D721Med (cell line): Measurements from ENCODE around the gene PALB2.
"Not testable (repeated sequence)": the region's sequence is repeated elsewhere in the genome, so short reads cannot be mapped to it uniquely, and the experiment has no call there.

Experiments used
- DNase-seq: peaks from one replicate; pipeline ENCODE4 v3.0.0; 2011; ENCODE audit warnings: low spot score; ENCODE audit not compliant: insufficient read length
- FAIRE-seq: peaks from 2 replicates; lab custom pipeline; 2011; peaks lifted over from hg19 to GRCh38; lab: Jason Lieb, UNC
- TF ChIP-seq, protein P1 (sequence below): IDR thresholded peaks from 2 replicates; pipeline ENCODE4 v1.5.1; 2012; ENCODE audit warnings: mild to moderate bottlenecking, control low read depth; ENCODE audit not compliant: insufficient read depth; ENCODE audit errors: missing control alignments

The PALB2 gene

DNA sequence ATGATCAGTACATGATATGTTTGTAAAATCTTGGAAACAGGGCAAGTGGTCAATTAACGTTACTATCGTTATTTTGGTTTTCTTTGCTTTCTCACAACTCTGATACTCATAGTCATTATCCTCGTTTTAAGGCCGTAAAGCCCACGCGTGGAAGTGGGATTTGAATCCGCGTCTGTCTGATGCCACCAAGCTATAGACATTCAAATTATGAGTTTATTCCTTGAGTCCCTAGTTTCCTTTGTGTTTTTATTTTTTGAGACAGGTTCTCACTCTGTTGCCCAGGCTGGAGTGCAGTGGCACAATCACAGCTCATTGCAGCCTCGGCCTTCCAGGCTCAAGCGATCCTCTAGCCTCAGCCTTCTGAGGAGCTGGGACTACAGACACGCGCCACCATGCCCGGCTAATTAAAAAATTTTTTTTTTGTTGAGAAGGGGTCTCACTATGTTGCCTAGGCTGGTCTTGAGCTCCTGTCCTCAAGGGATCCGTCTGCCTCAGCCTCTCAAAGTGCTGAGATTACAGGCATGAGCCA lies 1.2 kb upstream of the PALB2 start:
- DNase-seq: no peak
- FAIRE-seq: no peak
- TF ChIP-seq, protein P1, sequence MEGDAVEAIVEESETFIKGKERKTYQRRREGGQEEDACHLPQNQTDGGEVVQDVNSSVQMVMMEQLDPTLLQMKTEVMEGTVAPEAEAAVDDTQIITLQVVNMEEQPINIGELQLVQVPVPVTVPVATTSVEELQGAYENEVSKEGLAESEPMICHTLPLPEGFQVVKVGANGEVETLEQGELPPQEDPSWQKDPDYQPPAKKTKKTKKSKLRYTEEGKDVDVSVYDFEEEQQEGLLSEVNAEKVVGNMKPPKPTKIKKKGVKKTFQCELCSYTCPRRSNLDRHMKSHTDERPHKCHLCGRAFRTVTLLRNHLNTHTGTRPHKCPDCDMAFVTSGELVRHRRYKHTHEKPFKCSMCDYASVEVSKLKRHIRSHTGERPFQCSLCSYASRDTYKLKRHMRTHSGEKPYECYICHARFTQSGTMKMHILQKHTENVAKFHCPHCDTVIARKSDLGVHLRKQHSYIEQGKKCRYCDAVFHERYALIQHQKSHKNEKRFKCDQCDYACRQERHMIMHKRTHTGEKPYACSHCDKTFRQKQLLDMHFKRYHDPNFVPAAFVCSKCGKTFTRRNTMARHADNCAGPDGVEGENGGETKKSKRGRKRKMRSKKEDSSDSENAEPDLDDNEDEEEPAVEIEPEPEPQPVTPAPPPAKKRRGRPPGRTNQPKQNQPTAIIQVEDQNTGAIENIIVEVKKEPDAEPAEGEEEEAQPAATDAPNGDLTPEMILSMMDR: no peak

- TF ChIP-seq, protein P1: no peak
- DNase-seq (peak; percentile 28), FAIRE-seq (no peak)
These were observed 537 bp downstream of the PALB2 start for GRCh38 chr16:23640615-23640930.

DNA sequence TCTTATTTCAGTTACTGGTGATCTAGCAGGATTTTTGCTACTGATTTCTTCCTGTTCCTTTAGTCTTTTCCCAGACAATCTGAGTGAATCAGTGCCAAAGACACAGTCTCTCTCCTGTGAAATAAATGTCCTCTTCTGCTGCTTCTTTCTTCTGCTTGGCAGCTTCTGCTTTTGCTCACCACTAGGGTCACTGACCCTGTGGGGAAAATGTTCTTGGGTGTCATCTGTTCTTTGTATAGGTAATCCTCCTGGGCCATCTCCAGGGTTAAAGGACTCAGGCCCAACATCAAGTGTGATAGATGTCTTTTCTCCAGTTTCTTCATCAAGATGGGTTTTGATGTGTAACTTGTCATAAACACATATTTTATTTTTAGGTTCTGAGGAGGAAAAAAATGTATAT lies 5.2 kb downstream of the PALB2 start:
- TF ChIP-seq, protein P1: no peak
- no peak for FAIRE-seq
- DNase-seq: no peak

GRCh38 chr16:23634461-23635036 lies 6.6 kb downstream of the PALB2 start:
- TF ChIP-seq, protein P1: no peak
- DNase-seq: no peak
- no peak for FAIRE-seq

- not testable (repeated sequence) for FAIRE-seq
These were observed 9.2 kb downstream of the PALB2 start for GRCh38 chr16:23631874-23632273.

GRCh38 chr16:23629516-23629915 lies 11.6 kb downstream of the PALB2 start:
- no peak for DNase-seq
- TF ChIP-seq, protein P1: no peak
- no peak for FAIRE-seq

More at GRCh38 chr16:23631874-23632273, 9.2 kb downstream of the PALB2 start:
- not testable (repeated sequence) for DNase-seq

GRCh38 chr16:23624092-23624491 lies 17.0 kb downstream of the PALB2 start:
- FAIRE-seq (no peak), DNase-seq (no peak)
- TF ChIP-seq, protein P1: no peak
